Ramos (cell line): ENCODE measurements around the gene FAM174B.

Experiments
- in situ Hi-C: fragments of 300-500 bp; cut with MboI; formaldehyde crosslinking; loops from one replicate; pipeline ENCODE4 v1.14.3; 2022; ENCODE audit warnings: low sequenced_read_pairs; ENCODE audit not compliant: unreplicated experiment

Gene FAM174B

DNA sequence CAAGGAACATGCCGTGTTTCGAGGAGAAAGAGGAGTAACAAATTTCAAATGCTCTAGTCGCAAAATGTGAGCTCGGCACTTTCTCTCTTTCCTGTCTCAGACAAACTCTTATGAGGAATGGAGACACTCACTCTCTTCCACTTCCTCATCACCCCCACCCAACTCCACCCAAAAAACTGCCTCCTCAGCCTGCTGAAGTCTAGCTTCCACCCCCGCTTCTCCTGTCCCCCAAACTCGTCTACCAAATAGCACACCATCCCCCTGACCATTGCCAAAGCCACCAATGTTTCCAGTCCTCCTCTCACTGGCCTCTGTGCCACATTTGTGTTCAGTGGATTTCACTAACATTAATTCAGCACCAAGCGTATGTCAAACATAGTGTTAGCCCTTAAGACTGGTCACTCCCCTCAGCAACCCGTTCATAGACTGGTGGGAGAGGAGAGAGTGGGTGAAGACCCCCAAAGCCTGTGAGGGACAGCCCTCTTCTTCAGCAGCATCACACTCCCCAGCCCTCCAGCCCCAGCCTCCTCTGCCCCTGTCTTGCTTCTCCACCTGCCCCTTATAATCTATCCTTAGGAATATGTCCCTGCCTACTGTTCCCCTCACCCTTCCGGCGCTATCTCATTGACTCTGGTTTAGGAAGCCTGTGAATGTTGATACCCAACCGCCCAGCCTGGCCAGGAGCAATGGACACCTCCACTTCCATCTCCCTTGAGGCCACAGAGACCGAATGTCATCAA is 77.3 kb downstream of the FAM174B start:
- in situ Hi-C loops = no loop called here

DNA sequence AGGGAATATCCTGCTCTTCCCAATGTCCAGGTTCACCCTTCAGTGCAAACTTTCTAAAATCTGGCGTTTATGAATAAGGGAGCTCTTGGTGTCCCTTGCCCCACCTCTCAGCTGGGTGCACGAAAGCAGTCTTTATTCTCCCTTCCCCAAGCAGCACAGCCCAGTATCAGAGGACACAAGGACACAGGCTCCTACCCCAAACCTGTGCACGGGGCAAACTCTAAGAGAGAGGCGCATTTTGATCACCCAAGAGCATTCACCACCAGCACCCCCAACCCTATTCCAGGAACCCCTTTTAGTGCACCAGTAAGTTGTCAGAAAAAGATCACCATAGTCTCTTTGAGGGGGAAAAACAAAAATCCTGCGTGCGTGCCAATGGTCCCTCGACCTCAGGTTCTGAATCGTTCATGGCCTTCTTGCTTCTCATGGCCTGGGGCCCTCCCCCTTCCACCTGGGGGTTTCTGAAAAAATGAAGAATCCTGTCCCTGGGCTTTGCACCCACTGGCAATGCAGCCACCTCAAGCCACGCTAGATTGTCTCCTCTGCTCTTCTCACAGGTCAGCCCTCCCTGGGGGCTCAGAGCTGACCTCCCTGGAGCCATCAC is 78.9 kb downstream of the FAM174B start:
- in situ Hi-C loops = no loop called here

- in situ Hi-C loops = no loop called here
Measured at GRCh38 chr15:92574566-92574965, 81.0 kb downstream of the FAM174B start.

- in situ Hi-C loops = no loop called here
Measured at GRCh38 chr15:92574161-92574560, 81.4 kb downstream of the FAM174B start.

DNA sequence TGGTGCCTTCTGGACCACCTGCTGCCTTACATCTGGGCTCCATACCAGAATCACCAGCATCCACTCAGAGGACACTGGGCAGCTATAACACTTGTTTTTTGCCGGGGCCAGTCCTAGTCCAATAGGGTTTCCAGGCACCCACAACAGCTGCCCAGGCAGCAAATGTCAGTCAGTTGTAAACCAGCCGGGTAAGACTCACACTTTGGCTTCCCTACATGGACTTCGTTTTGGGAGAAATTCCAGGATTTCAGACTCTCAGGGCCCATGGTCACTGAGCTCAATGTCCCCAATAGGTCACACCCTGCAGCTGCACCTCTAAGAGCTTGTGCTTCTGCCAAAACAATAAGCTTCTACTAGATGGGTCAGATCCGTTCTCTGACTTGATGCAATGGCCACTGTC is 83.8 kb downstream of the FAM174B start:
- in situ Hi-C loops = no loop called here

DNA sequence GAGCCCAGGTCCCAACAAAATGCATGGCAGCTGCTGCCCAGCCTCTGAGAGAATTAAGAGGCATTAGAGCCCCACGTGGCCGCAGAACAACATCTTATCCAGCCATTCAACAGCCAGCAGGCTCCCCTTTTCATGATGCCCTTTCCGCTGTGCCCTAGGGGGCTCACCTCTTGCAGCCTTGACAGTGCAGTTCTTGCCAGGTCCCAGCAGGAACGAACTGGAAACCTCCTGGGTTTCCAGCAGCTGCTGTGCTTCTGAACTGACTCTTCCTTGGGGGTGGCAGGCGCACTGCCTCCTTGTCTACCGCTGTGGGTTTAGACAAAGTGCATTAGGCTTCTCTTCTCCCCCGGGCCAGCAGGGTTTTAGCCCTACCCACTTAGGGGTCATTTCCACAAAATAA is 85.2 kb downstream of the FAM174B start:
- in situ Hi-C loops = no loop called here

DNA sequence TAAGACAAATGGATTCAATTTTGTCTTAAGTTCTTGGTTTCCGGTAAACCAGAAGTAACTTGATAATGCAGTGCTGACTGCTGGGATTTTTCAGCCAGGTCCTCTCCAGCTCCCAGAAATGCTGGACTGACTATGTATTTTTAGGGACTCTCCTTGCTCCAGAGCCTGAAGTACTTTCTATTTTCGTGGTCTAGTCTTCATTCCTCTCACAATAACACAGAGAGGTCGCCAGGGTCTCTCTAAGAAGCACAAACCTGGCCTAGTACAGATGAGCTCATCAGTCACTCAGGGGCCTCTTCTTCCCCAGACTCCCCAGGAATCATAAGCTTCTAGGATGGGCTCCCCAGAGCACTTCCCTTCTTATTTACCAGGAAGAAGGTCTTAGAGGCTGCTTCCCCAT is 85.8 kb downstream of the FAM174B start:
- in situ Hi-C loops = no loop called here
